ENCODE results near the gene RAC3.

DNA sequence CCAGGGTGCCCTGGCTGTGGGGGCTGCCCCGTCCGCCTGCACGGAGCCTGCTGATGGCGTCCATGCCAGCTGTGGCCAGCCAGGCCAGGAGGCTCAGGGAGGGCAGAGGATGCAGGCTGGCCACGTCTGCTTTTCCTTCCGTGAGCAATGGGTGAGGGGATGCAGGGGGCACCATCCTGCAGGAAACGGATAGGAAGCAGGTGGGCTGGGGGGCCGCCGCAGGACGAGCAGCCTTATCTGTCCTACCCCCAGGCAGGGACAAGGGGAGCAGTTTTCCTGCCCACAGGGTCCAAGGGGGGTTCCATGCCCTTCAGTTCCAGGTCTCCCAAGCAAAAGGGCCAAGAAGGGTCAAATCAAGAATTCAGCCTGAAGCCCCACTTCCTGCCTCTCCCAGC, 27.4 kb downstream of the RAC3 start:
- TF ChIP-seq, protein P1, sequence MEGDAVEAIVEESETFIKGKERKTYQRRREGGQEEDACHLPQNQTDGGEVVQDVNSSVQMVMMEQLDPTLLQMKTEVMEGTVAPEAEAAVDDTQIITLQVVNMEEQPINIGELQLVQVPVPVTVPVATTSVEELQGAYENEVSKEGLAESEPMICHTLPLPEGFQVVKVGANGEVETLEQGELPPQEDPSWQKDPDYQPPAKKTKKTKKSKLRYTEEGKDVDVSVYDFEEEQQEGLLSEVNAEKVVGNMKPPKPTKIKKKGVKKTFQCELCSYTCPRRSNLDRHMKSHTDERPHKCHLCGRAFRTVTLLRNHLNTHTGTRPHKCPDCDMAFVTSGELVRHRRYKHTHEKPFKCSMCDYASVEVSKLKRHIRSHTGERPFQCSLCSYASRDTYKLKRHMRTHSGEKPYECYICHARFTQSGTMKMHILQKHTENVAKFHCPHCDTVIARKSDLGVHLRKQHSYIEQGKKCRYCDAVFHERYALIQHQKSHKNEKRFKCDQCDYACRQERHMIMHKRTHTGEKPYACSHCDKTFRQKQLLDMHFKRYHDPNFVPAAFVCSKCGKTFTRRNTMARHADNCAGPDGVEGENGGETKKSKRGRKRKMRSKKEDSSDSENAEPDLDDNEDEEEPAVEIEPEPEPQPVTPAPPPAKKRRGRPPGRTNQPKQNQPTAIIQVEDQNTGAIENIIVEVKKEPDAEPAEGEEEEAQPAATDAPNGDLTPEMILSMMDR (IDR thresholded peaks at IDR 0.05) = no peak
- no peak for TF ChIP-seq POLR2A (IDR thresholded peaks at IDR 0.05)

Data from testis (tissue), 2 donors.